Caco-2 (cell line): ENCODE results near the gene NOP16. TPM values are rescaled to one million over a fixed set of nuclear protein-coding genes. Genes with fewer than 3 reads are reported as not detected.

Experiments used
- BruUV-seq: library from RNA; stranded (reverse); fragments of 400-500 nt; replicated peaks from 2 replicates; lab custom pipeline; 2021; lab: Mats Ljungman, UMichigan
- CTCF ChIA-PET: fragments of 300-600 bp; sonication (Branson Sonifier 250); formaldehyde crosslinking; loops from one replicate; lab custom pipeline; 2022; ENCODE audit warnings: antibody characterized with exemption; lab: Charles Lee
- POLR2A ChIA-PET: fragments of 300-600 bp; sonication (Branson Sonifier 250); formaldehyde crosslinking; loops from one replicate; lab custom pipeline; 2022; ENCODE audit warnings: antibody characterized with exemption; lab: Charles Lee
- DNase-seq, 2 experiments: peaks; one replicate each; pipeline versions ENCODE4 v3.0.0 to v3.0.0-alpha.2; 2020 to 2022
- H3K27me3 ChIP-seq: replicated peaks from 2 replicates; pipeline ENCODE4 v1.6.0; 2011; ENCODE audit warnings: low read length; ENCODE audit not compliant: control insufficient read depth, insufficient read depth
- H3K36me3 ChIP-seq: 2 replicates; pipeline ENCODE4 v1.5.1; 2011; ENCODE audit warnings: low read length; ENCODE audit not compliant: control insufficient read depth, insufficient read depth
- H3K4me1 ChIP-seq: fragments of 250-450 bp; sonication (Bioruptor Pico); 2 replicates; pipeline ENCODE4 v1.5.1; 2020; ENCODE audit warnings: mild to moderate bottlenecking
- H3K4me3 ChIP-seq: 2 replicates; pipeline ENCODE4 v1.5.1; 2011; ENCODE audit warnings: low read depth, mild to moderate bottlenecking, control low read depth, low read length
- H3K9me3 ChIP-seq: fragments of 250-450 bp; sonication (Bioruptor Pico); 2 replicates; pipeline ENCODE4 v1.5.1; 2020; ENCODE audit warnings: mild to moderate bottlenecking, moderate library complexity
- H3K27ac Mint-ChIP-seq: one replicate; pipeline ENCODE4 v1.8.0; 2022; ENCODE audit warnings: mixed read lengths; ENCODE audit not compliant: unreplicated experiment
- H3K27me3 Mint-ChIP-seq: one replicate; pipeline ENCODE4 v1.8.0; 2022; ENCODE audit warnings: mixed read lengths; ENCODE audit not compliant: insufficient read depth, unreplicated experiment
- H3K36me3 Mint-ChIP-seq: one replicate; pipeline ENCODE4 v1.8.0; 2022; ENCODE audit warnings: mild to moderate bottlenecking, mixed read lengths; ENCODE audit not compliant: insufficient read depth, unreplicated experiment
- H3K4me1 Mint-ChIP-seq: one replicate; pipeline ENCODE4 v1.8.0; 2022; ENCODE audit warnings: low read depth, mixed read lengths; ENCODE audit not compliant: unreplicated experiment
- H3K4me3 Mint-ChIP-seq: one replicate; pipeline ENCODE4 v1.8.0; 2022; ENCODE audit warnings: mild to moderate bottlenecking, moderate library complexity, mixed read lengths; ENCODE audit not compliant: unreplicated experiment
- H3K9me3 Mint-ChIP-seq: one replicate; pipeline ENCODE4 v1.8.0; 2022; ENCODE audit warnings: mixed read lengths; ENCODE audit not compliant: unreplicated experiment
- intact Hi-C: fragments of 100-400 bp; cut with micrococcal nuclease; formaldehyde crosslinking; loops from one replicate; pipeline ENCODE4 v1.10.0; 2022; ENCODE audit not compliant: unreplicated experiment
- total RNA-seq: library from RNA; stranded (reverse); gene quantifications from 2 replicates; pipeline ENCODE4 v1.2.3, GENCODE V29; 2022
- TF ChIP-seq, protein P1 (sequence below), 2 experiments: fragments of 200-600 bp in 1 of 2; IDR thresholded peaks; 1 replicate in 1 of 2; 2 replicates in 1 of 2; pipeline versions ENCODE4 v1.5.1 to v1.8.0; 2011 to 2022; ENCODE audit warnings: antibody characterized with exemption in 1 of 2, control low read depth in 1 of 2, inconsistent platforms in 1 of 2, low read depth in 1 of 2, low read length in 1 of 2, mild to moderate bottlenecking in 1 of 2, moderate library complexity in 1 of 2; ENCODE audit not compliant: insufficient read depth in 1 of 2, severe bottlenecking in 1 of 2, unreplicated experiment in 1 of 2

Gene NOP16
- total RNA-seq, 1 experiment from 2014 or later = 48.0 TPM

DNA sequence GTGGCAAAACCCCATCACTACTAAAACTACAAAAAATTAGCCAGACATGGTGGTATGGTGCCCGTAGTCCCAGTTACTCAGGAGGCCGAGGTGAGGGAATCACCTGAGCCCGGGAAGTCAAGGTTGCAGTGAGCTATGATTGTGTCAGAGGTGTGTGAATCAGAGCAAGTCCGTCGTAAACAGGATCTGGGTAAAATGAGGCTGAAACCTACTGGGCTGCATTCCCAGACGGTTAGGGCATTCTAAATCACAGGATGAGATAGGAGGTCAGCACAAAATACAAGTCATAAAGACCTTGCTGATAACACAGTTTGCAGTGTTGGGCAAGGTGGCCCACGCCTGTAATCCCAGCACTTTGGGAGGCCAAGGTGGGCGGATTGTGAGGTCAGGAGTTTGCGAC lies 29.9 kb upstream of the NOP16 start:
- DNase-seq = peak; percentile 79 to 85
- no TSS peak for BruUV-seq
- H3K4me3 Mint-ChIP-seq = peak overlapping the region; percentile 12

DNA sequence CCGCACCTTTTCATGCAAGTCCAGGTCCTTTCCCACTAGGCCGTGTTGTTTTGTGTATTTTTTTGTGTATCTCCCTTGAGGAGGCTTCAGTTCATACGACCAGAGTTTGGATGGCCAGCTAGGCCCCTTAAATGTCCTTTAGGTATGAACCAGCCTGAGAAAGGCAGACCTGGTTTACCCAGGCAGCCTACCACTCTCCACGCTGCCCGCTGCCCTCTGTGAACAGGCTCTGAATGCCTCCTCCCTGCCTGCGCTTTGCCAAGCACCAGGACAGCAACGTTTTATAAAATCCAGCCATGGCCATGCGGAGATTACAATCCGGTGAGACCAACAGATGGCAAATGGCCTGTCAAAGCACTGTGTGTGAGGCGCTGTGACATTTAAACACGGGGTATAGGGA lies 28.6 kb upstream of the NOP16 start:
- H3K4me3 ChIP-seq = peak overlapping the region; percentile 32
- peaks cover 15% of the 10 kb centered on the region for H3K36me3 Mint-ChIP-seq
- no TSS peak for BruUV-seq
- H3K9me3 Mint-ChIP-seq = peaks cover 18% of the 10 kb centered on the region
- H3K27me3 ChIP-seq = no peaks in the 10 kb centered on the region
- intact Hi-C loops = loop anchor here (1.0 to 10.0 kb wide), 4 partner anchors 31 to 162 kb away; partner anchors contain the start of gene FAF2
- peaks cover 14% of the 10 kb centered on the region for H3K4me1 Mint-ChIP-seq
- no peaks in the 10 kb centered on the region for H3K36me3 ChIP-seq
- peaks cover 23% of the 10 kb centered on the region for H3K4me1 ChIP-seq
- no peaks in the 10 kb centered on the region for H3K9me3 ChIP-seq
- no peak for DNase-seq
- peak overlapping the region; percentile 77 for H3K4me3 Mint-ChIP-seq
- TF ChIP-seq, protein P1, sequence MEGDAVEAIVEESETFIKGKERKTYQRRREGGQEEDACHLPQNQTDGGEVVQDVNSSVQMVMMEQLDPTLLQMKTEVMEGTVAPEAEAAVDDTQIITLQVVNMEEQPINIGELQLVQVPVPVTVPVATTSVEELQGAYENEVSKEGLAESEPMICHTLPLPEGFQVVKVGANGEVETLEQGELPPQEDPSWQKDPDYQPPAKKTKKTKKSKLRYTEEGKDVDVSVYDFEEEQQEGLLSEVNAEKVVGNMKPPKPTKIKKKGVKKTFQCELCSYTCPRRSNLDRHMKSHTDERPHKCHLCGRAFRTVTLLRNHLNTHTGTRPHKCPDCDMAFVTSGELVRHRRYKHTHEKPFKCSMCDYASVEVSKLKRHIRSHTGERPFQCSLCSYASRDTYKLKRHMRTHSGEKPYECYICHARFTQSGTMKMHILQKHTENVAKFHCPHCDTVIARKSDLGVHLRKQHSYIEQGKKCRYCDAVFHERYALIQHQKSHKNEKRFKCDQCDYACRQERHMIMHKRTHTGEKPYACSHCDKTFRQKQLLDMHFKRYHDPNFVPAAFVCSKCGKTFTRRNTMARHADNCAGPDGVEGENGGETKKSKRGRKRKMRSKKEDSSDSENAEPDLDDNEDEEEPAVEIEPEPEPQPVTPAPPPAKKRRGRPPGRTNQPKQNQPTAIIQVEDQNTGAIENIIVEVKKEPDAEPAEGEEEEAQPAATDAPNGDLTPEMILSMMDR (IDR thresholded peaks at IDR 0.05; ENCODE audit: insufficient read depth in 1 of 2, low read depth in 1 of 2, low read length in 1 of 2, severe bottlenecking in 1 of 2, unreplicated experiment in 1 of 2) = no peak
- peak overlapping the region; percentile 30 for H3K27ac Mint-ChIP-seq
- no peaks in the 10 kb centered on the region for H3K27me3 Mint-ChIP-seq
- ChIA-PET CTCF (interaction anchor here (0.9 to 1.8 kb wide), 7 partner anchors 31 to 687 kb away, joined by 3 to 20 read pairs (median 5); partner anchors contain the start of genes FAF2 and TSPAN17), POLR2A (interaction anchor here (1.0 to 3.7 kb wide), 3 partner anchors 31 to 156 kb away, joined by 3 to 23 read pairs (median 22); partner anchors contain the start of genes FAF2 and RNF44)

More for the DNA sequence above, 29.9 kb upstream of the NOP16 start:
- intact Hi-C loops = loop anchor here (10.0 kb wide), 1 partner anchor 67 kb away; no protein-coding TSS in a partner anchor
- Mint-ChIP-seq H3K9me3 (peaks cover 18% of the 10 kb centered on the region), H3K27ac (peak overlapping the region; percentile 32), H3K36me3 (peaks cover 15% of the 10 kb centered on the region), H3K4me1 (peaks cover 14% of the 10 kb centered on the region), H3K27me3 (no peaks in the 10 kb centered on the region)
- POLR2A ChIA-PET = interaction anchor here (3.7 kb wide), 1 partner anchor 30 kb away, joined by 23 read pairs; the partner anchor contains the start of gene FAF2
- CTCF ChIA-PET = interaction anchor here (1.2 to 1.5 kb wide), 2 partner anchors 30 to 119 kb away, joined by 3 to 14 read pairs; partner anchors contain the start of genes FAF2 and RNF44
- Histone ChIP-seq H3K36me3 (no peaks in the 10 kb centered on the region), H3K4me1 (peaks cover 23% of the 10 kb centered on the region), H3K4me3 (no peak overlapping the region), H3K9me3 (no peaks in the 10 kb centered on the region), H3K27me3 (no peaks in the 10 kb centered on the region)
- TF ChIP-seq, protein P1 (IDR thresholded peaks at IDR 0.05; ENCODE audit: insufficient read depth in 1 of 2, low read depth in 1 of 2, low read length in 1 of 2, severe bottlenecking in 1 of 2, unreplicated experiment in 1 of 2) = no peak

DNA sequence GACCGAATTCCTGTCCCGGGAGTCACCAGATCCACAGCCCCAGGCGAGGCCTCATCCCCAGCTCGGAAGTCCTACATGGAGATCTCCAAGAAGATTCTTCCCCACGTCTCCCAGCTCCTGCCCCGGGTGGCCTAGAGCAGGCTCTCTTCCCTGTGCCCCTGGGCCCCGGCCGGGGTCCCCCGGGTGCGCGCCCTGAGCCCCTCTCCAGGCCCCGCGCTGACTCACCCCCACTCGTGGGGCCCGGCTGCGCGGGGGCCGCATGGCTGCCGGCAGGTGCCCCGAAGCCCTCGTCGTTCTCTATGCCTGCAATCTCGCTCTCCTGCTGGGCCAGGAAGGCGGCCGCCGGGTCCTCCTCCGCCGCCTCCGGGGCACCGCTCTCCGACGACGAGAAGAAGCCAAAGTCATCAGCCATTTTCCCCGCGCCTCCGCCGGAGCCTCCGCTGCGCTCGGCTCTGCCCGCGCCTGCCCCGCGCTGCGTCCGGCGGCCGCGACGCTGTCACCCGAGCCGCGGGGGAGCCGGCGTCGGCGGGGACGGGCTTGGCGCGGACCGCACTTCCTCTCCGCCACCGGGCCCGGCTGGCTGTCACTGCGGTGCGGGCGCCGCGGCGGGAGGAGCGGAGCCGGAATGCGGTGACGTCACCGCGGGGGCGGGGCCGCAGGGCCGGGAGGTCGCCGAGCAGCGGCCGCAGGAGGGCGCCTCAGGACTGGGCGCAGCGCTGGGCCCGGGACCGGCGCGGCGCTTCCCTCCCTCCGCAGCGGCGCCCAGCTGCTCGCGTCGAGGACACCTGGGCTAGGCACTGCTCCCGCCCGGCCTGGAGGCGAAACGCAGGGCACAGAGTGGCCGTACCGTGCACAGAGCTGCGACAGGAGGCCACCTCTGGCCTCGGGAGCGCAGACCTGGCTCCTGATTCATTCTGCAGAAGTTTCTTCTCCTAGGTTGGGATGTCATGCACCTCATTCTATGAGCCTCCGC lies 27.8 kb upstream of the NOP16 start, which contains the start of gene CLTB:
Gene CLTB, minus strand, starts transcription at position 588 of the 973 bp plus-strand sequence. Its CDS starts 176 bp downstream, at position 412.
- POLR2A ChIA-PET = interaction anchor here (0.9 to 3.7 kb wide), 5 partner anchors 32 to 157 kb away, joined by 3 to 23 read pairs (median 6); partner anchors contain the start of genes FAF2 and RNF44
- H3K27me3 ChIP-seq = no peaks in the 10 kb centered on the region
- H3K9me3 ChIP-seq = no peaks in the 10 kb centered on the region
- H3K36me3 ChIP-seq = no peaks in the 10 kb centered on the region
- peak; percentile 85 to 89 for DNase-seq
- H3K4me1 ChIP-seq = peaks cover 23% of the 10 kb centered on the region
- H3K4me3 ChIP-seq = peak within 1 kb of the TSS; percentile 92
- Mint-ChIP-seq H3K4me3 (peak within 1 kb of the TSS; percentile 77), H3K27ac (peak within 1 kb of the TSS; percentile 85), H3K9me3 (peaks cover 13% of the 10 kb centered on the region), H3K4me1 (peaks cover 17% of the 10 kb centered on the region), H3K27me3 (no peaks in the 10 kb centered on the region), H3K36me3 (peaks cover 13% of the 10 kb centered on the region)
- intact Hi-C loops = loop anchor here (1.0 to 10.0 kb wide), 4 partner anchors 32 to 163 kb away; partner anchors contain the start of gene FAF2
- TF ChIP-seq, protein P1 (IDR thresholded peaks at IDR 0.05; ENCODE audit: insufficient read depth in 1 of 2, low read depth in 1 of 2, low read length in 1 of 2, severe bottlenecking in 1 of 2, unreplicated experiment in 1 of 2) = peak; percentile 38 to 72
- CTCF ChIA-PET = interaction anchor here (0.6 to 1.8 kb wide), 9 partner anchors 32 to 686 kb away, joined by 3 to 20 read pairs (median 4); partner anchors contain the start of genes FAF2 and TSPAN17
- BruUV-seq = no TSS peak
